ENCODE data around the gene IQCN. TPM values are rescaled to one million over a fixed set of nuclear protein-coding genes. Genes with fewer than 3 reads are reported as not detected.

IQCN gene
- total RNA-seq, 4 donors from 2014 or later: 4.8 to 49.7 (median 17.5) TPM

- intact Hi-C loops (cut with DNase I; ENCODE audit: low total_unique reads) (no loop called here), in situ Hi-C loops (cut with MboI; ENCODE audit: low pct_ligation_motif_present in 1 of 4, low pct_unique_long_range_greater_than_20kb in 1 of 4, low sequenced_read_pairs in 3 of 4) (no loop called here)
- 49 to 60% methylated on average over 1 to 8 of the region's 18 CpGs for WGBS, 2 donors (ENCODE audit: low coverage in 1 of 2)
- TF ChIP-seq POLR2A (IDR thresholded peaks at IDR 0.05): peak; percentile 6
- TF ChIP-seq EP300 (IDR thresholded peaks at IDR 0.05; ENCODE audit: low read depth): no peak
- TF ChIP-seq, protein P1, sequence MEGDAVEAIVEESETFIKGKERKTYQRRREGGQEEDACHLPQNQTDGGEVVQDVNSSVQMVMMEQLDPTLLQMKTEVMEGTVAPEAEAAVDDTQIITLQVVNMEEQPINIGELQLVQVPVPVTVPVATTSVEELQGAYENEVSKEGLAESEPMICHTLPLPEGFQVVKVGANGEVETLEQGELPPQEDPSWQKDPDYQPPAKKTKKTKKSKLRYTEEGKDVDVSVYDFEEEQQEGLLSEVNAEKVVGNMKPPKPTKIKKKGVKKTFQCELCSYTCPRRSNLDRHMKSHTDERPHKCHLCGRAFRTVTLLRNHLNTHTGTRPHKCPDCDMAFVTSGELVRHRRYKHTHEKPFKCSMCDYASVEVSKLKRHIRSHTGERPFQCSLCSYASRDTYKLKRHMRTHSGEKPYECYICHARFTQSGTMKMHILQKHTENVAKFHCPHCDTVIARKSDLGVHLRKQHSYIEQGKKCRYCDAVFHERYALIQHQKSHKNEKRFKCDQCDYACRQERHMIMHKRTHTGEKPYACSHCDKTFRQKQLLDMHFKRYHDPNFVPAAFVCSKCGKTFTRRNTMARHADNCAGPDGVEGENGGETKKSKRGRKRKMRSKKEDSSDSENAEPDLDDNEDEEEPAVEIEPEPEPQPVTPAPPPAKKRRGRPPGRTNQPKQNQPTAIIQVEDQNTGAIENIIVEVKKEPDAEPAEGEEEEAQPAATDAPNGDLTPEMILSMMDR (IDR thresholded peaks at IDR 0.05): no peak
- TF ChIP-seq POLR2AphosphoS5 (IDR thresholded peaks at IDR 0.05): peak in 1 of 3 donors; percentile 16
- H3K27ac ChIP-seq: peak overlapping the region; percentile 95 to 98 (median 97)
- no peaks in the 10 kb centered on the region for H3K27me3 ChIP-seq
- H3K4me1 ChIP-seq: peaks cover 32 to 57% (median 49%) of the 10 kb centered on the region in 4 donors
- peak; percentile 49 for DNase-seq
- no peaks in the 10 kb centered on the region for H3K9me3 ChIP-seq
- no peak overlapping the region for H3K4me3 ChIP-seq
- H3K36me3 ChIP-seq: peaks cover 0 to 2% (median 0%) of the 10 kb centered on the region in 4 donors
These were observed 43.9 kb upstream of the IQCN start for GRCh38 chr19:18317961-18318800.

DNA sequence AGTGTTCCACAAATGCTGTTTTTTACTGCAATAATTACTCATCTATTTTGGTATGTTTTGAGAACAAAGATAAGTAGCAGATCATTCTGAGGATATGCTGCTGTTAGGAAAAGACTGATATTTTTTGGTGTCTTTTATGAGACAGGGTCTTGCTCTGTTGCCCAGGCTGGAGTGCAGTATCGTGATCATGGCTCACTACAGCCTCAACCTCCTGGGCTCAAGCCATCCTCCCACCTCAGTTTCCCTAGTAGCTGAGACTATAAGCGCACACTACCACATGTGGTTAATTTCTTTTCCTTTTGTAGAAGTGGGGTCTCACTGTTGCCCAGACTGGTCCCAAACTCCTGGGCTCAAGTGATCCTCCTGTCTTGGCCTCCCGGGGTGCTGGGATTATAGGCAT lies 39.1 kb upstream of the IQCN start:
- intact Hi-C loops (cut with DNase I; ENCODE audit: low total_unique reads) (no loop called here), in situ Hi-C loops (cut with MboI; ENCODE audit: low pct_ligation_motif_present in 1 of 4, low pct_unique_long_range_greater_than_20kb in 1 of 4, low sequenced_read_pairs in 3 of 4) (no loop called here)
- H3K4me1 ChIP-seq: peaks cover 6 to 42% (median 35%) of the 10 kb centered on the region in 4 donors
- H3K36me3 ChIP-seq: peaks cover 0 to 15% (median 0%) of the 10 kb centered on the region in 4 donors
- H3K27ac ChIP-seq: peak overlapping the region in 1 of 4 donors; percentile 50
- 93 to 100% methylated on average over 1 to 3 of the region's 3 CpGs for WGBS, 2 donors (ENCODE audit: low coverage in 1 of 2)
- no peak for DNase-seq
- no peaks in the 10 kb centered on the region for H3K9me3 ChIP-seq
- TF ChIP-seq, protein P1 (IDR thresholded peaks at IDR 0.05): no peak
- TF ChIP-seq EP300 (IDR thresholded peaks at IDR 0.05; ENCODE audit: low read depth) (no peak), POLR2A (IDR thresholded peaks at IDR 0.05) (no peak), POLR2AphosphoS5 (IDR thresholded peaks at IDR 0.05) (no peak)
- no peaks in the 10 kb centered on the region for H3K27me3 ChIP-seq
- H3K4me3 ChIP-seq: no peak overlapping the region

- H3K36me3 ChIP-seq: peaks cover 0 to 15% (median 0%) of the 10 kb centered on the region in 4 donors
- TF ChIP-seq POLR2AphosphoS5 (IDR thresholded peaks at IDR 0.05) (no peak), POLR2A (IDR thresholded peaks at IDR 0.05) (no peak), EP300 (IDR thresholded peaks at IDR 0.05; ENCODE audit: low read depth) (no peak)
- TF ChIP-seq, protein P1 (IDR thresholded peaks at IDR 0.05): no peak
- DNase-seq: no peak
- WGBS, 2 donors (ENCODE audit: low coverage in 1 of 2): 88% methylated on average over 8 of the region's 11 CpGs; no CpG with 5 or more reads in 1 of the 2 donors
- H3K4me1 ChIP-seq: peaks cover 0 to 40% (median 28%) of the 10 kb centered on the region in 4 donors
- H3K4me3 ChIP-seq: no peak overlapping the region
- H3K9me3 ChIP-seq: no peaks in the 10 kb centered on the region
- no peaks in the 10 kb centered on the region for H3K27me3 ChIP-seq
- H3K27ac ChIP-seq: peak overlapping the region in 3 of 4 donors; percentile 50 to 66 (median 65)
- intact Hi-C loops (cut with DNase I; ENCODE audit: low total_unique reads) (no loop called here), in situ Hi-C loops (cut with MboI; ENCODE audit: low pct_ligation_motif_present in 1 of 4, low pct_unique_long_range_greater_than_20kb in 1 of 4, low sequenced_read_pairs in 3 of 4) (no loop called here)
These were observed 37.9 kb upstream of the IQCN start for GRCh38 chr19:18312092-18312534.

DNA sequence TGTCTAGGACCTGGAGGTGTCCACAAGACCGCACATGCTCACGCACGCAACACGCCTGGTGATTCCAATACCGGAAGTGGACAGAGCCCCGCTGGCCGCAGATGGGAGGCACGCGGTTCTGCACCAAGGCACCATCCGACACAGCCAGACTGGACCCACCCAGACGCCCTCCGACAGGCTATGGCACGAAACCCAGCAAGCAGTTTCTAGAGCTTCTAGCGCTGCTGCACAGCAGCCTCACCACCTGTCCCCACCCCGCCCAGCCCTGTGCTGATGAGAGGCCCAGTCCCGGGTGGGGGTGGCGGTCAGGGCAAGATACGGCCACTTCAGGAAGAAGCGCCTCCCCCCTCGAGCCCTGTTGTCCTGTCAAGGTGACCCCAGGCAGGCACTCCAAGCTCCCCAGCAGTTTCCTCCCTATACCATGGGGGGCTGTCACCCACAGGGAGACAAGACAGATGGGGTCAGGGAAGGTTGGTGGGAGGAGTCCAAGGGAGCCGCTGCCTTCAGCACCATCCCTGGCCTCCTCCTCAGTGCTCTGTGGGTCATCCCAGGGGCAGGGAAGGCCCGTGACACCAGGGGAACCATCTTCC lies 37.3 kb upstream of the IQCN start:
- intact Hi-C loops (cut with DNase I; ENCODE audit: low total_unique reads) (no loop called here), in situ Hi-C loops (cut with MboI; ENCODE audit: low pct_ligation_motif_present in 1 of 4, low pct_unique_long_range_greater_than_20kb in 1 of 4, low sequenced_read_pairs in 3 of 4) (no loop called here)
- Histone ChIP-seq H3K27me3 (no peaks in the 10 kb centered on the region), H3K9me3 (no peaks in the 10 kb centered on the region), H3K4me3 (no peak overlapping the region), H3K4me1 (peaks cover 0 to 45% (median 28%) of the 10 kb centered on the region in 4 donors), H3K27ac (peak overlapping the region; percentile 5 to 66 (median 58)), H3K36me3 (peaks cover 0 to 15% (median 0%) of the 10 kb centered on the region in 4 donors)
- TF ChIP-seq, protein P1 (IDR thresholded peaks at IDR 0.05): no peak
- no peak for TF ChIP-seq EP300 (IDR thresholded peaks at IDR 0.05; ENCODE audit: low read depth)
- TF ChIP-seq POLR2AphosphoS5 (IDR thresholded peaks at IDR 0.05): no peak
- TF ChIP-seq POLR2A (IDR thresholded peaks at IDR 0.05): no peak
- DNase-seq: no peak
- WGBS, 2 donors (ENCODE audit: low coverage in 1 of 2): 87% methylated on average over 22 of the region's 22 CpGs; no CpG with 5 or more reads in 1 of the 2 donors

Measured in transverse colon (tissue), 4 donors.